GM21528 (cell line): ENCODE results near the gene HOXC13.

Experiments used
- ATAC-seq: cut with Tn5 transposase; IDR thresholded peaks from one replicate; pipeline ENCODE4 v1.9.1; 2021; ENCODE audit warnings: mild to moderate bottlenecking, moderate library complexity; ENCODE audit not compliant: unreplicated experiment, low FRiP score

The HOXC13 gene

DNA sequence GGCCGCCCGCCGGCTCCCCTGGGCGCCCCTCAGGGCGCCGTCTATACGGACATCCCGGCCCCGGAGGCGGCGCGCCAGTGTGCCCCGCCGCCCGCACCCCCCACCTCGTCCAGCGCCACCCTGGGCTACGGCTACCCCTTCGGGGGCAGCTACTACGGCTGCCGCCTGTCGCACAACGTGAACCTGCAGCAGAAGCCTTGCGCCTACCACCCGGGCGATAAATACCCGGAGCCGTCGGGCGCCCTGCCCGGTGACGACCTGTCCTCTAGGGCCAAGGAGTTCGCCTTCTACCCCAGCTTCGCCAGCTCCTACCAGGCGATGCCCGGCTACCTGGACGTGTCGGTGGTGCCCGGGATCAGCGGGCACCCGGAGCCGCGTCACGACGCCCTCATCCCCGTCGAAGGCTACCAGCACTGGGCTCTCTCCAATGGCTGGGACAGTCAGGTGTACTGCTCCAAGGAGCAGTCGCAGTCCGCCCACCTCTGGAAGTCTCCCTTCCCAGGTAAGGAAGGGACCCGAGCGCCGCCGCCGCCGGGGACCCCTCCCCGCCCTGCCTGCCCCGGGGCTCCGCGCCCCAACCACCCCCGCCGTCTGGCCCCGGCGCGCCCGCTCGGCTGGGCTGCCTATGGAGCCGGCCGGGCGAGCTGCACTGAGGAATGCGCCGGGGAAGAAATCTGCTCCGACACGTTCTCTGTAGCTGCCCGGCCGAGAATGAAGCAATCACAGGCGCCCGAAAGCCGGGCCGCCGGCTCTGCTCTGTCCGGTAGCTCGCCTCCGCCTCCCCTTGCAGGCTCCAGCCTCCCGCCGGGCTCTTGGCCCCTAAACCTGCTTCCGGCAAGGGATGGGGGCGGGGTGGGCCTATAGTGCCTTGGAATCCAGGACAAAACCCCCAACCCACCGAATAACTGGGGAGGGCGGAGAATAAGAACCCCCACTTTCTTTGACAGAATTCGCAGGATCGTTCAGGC lies 794 bp downstream of the HOXC13 start:
- no peak for ATAC-seq

DNA sequence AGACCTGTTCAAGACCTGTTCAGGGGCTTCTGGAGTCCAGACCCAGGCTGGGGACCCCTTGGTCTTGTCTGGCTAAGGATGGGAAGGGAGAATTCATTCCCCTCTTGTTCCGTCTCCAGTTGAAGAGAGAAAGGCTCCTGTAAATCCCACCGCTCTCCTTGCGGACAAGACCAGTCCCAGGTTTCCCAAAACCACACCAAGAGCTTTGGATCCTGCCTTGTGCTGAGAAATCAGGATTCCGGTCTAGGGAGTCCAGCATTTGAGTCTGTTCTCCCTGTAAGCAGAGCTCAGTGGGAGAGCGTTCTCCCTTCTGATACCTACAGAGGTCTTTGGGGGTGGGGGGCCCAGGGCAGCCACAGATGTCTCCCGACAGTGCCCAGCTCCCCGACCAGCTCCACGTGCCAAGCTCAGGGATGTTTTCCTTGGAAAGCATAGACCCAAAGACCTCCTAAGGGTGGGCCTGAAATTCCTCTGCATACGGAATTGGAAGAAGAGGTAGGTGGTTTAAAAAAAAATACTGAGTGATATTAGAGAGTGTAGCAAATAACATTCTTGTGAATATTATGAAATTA lies 1.9 kb downstream of the HOXC13 start:
- no peak for ATAC-seq

- ATAC-seq: no peak
These were observed 2.6 kb downstream of the HOXC13 start for GRCh38 chr12:53941187-53941586.

GRCh38 chr12:53941750-53942149 lies 3.1 kb downstream of the HOXC13 start:
- ATAC-seq: no peak

DNA sequence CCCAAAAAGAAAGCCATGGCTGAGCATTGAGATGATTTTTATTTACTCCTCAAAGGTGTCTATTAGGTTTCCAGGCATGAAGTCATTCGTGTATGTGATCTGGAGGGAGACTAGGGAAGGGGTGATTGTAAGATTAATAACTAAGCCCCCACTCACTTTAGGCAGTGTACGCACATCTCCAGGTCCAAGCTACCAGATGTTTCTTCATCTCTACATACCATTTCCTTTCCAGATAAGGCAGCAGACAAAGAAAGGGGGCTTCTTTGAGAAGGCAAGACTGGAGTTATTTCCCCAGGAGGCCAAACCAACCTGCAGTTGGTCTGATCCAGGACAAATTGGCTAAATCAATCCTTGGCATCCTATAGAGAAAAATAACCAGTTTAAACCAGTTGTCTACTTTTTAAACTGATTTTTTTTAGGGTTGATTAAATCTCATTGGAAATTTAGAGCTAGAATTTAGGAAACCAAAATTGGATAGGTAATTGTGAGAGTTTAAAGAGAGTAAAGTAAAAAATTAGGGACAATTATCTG lies 3.9 kb downstream of the HOXC13 start:
- ATAC-seq: no peak

GRCh38 chr12:53944209-53944608 lies 5.6 kb downstream of the HOXC13 start:
- ATAC-seq: no peak

DNA sequence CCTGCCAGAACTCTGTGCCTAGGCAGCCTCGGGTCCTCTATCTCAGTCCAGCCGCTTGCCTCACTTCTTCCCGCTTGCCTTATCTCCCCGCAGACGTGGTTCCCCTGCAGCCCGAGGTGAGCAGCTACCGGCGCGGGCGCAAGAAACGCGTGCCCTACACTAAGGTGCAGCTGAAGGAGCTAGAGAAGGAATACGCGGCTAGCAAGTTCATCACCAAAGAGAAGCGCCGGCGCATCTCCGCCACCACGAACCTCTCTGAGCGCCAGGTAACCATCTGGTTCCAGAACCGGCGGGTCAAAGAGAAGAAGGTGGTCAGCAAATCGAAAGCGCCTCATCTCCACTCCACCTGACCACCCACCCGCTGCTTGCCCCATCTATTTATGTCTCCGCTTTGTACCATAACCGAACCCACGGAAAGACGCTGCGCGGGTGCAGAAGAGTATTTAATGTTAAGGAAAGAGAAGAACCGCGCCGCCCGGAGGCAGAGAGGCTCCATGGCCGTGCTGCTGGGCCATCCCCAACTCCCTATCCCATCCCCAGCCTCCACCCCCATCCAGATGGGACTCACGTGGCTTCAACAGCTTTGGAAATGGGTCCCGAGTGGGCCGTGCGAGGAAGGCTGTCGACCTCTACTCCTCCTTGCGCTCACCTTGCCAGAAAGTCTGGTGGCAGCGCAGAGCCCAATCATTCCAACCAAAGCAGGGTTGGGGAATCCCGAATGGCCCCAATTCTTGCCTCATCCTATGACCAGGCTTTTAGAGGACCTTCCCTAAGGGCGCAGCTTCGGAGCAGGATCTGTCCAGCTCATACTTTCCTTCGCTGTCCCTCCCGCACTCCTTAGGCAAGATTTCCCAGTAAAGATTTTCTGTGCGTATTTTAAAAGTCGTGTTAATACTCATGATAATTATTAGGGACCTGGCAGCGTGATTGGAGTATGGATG lies 6.5 kb downstream of the HOXC13 start:
- no peak for ATAC-seq

DNA sequence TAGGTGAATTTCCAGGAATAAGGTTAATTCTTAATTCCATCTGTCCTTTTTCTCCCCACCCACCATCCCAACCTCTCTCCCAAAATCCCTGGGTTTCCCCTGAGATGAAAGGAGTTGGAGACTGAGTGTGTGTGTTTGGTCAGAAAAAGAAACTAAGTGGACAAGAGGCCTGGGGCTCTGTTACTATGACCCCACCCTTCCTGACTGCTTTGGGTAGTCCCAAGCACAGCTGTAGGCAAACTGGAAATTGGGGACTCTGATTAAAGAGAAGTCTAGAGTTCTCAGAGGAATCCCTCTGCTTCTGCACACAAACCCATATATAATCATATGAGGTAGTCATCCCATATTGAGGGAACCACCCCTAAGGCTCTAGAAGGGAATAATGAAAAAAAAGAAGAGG lies 9.1 kb downstream of the HOXC13 start:
- ATAC-seq: no peak

DNA sequence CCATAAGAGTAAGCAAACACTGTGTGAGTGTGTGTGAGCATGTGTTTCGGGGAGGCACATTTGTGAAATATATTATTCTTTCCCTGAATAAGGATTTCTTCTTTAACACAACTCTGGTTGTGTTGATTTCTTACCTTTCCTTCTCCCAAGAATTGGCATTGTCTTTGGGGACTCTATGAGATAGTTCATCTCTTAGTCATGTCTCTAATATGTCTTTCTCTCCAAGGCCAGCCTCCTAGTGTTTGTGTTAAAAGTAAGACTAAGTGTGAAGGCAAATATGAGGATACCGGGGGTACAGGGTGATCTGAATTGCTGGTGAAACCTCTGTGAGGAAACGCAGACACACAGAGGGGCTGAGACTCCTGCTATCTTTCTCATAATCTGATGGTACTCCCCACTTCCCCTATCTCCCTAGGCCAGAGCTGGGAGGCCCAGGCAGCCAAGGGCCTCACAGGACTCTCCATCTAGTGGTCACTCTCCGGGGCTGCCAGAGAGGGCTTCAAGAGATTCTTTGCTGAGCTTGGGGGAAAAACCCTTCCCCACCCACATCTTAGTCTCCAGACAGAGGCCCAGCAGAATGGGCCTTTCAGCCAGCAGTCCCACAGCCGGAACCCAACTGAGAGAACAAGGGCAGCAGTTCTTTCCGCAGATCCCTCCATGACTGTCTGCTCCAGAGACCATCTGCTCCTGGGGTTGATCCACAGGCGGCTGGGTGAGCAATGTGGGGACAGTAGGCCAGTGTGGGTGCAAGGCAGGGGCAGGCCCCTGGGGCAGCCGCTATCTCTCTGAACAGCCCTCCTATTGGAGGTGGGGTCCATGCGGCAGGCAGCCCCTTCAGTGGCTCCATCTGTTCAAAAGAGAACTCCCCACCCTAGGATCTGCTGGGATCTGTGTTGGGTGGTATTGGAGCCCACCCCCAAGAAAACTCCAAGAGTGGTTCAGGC lies 10.3 kb downstream of the HOXC13 start:
- ATAC-seq: no peak

DNA sequence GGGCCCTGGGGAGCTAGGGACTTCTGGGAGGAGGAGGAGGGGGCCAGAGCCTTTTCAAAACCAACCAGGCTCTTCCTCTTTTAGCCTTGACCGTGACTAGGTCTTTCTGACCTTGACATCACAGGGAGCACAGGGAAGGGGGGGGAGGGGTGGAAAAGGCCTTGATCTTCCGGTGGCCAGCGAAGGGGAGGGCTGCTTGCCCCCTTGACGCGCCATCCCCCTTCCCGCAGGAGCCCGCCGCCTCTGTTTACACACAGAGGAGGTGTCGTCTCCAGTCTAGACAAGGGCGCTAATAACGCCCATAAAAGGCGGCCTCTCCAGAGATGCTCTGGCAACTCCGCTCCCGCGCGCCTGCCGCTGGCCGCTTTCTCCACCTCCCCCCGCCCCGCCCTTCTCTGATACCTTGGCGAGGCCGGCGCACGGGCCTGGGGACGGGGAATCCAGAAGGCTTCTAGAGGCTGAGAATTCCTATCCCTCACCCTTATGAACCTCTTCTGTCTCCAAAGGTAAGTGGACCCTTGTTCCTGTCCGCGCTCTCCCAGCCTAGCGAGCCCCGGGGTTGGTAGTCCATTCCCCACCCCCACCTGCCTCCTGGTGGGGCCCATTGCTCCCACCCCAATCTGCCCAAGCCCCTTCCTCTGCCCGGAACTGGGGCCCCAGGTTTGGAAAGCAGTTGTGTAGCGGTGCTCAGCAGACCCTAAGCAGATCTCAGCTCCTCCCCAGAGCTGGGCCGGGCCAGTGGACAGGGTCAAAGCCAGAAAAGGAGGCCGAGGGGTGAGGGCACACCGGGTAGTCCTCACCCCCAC lies 11.2 kb downstream of the HOXC13 start:
- ATAC-seq: no peak

DNA sequence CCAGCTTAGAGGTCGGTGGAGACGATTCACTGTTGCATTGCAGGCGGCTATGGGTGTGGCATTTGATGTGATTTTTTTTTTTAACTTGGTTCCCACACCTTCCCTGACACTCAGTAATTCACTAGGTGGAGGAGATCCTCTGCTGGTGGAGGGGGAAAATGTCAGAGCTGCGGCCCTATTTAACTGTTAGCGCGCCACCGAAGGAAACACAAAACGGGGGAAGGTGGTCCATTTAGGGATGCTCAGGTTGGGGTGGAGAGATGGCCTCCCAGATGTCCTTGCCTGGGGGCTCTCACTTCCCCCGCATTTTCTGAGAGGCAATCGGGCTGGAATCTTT lies 11.8 kb downstream of the HOXC13 start:
- no peak for ATAC-seq

- ATAC-seq: no peak
These were observed 12.4 kb downstream of the HOXC13 start for GRCh38 chr12:53950789-53951576.

DNA sequence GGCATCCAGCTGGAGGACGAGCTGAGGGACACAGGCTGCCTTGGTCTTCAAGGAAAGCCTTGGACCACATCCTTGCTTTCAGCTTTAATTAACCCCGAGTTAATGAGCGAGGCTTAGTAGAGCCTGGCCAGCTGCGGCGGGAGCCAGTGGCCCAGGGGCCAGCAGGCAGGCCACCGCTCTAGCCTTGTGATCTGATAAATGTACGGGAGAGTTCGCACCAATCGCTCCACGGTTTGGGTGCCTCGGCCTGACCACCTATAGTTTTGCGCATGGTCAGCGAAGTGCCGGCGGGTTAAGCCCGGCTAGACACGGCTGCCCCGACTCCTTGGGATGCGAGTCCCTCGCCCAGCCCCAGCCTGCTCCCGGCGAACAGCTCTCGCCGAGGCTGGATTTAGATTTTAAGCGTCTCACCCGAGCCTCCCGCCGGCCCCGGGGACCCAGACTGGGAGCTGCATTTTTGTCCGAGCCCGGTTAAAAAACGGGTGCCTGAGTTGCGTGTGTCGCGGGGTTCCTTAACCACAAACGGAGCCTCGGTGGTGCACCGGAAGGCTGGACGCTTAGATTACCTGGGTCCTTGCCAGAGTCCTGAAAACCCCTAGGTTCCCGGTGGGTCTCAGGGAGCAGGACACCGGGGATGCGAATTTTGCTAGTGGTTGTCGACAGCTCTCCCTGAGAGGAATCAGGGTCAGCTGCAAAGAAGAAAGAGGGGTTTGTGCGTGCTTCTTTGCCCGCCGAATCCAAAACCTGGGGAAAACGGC lies 13.1 kb downstream of the HOXC13 start:
- ATAC-seq: no peak

GRCh38 chr12:53952335-53952694 lies 13.7 kb downstream of the HOXC13 start:
- ATAC-seq: no peak

DNA sequence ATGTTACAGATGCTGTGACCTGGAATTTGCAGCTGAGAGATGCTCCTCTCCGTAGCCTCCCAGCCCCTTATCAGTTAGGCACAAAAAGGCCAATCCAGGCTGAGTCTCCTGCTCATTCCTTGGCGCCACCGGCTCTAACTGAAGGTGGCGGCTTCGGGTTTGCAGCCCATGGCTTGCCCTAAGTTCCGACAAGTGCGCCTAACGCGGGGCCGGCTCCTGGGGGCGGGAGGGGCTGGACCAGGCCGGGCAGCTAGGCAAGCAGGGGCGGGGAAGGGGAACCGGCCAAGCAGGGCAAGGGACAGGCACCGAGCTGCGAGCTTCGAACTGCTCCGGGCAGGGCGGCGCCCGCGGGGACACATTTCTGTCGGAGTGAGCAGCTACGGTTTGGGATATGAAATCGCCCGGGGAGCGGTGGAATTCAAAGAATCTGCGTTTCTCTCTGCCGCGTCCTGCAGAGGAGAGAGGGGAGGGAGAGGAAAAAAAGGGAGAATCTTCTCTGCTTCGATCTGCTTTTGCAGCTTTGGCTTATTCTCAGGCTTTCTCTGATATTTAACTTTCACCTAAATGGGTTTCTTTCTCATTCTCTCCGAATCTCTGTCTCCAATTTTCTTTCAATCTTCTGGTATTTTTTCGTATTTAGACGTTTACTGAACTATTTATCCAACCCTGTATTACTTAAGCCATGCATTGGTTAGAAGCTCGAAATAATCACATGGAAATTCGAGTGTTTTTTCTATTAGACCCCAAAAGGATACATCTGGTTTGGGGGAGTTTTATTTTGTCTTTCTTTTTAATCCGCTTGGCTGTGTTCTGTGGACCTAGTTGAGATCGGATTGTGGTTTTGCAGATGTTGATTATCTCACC lies 14.5 kb downstream of the HOXC13 start:
- no peak for ATAC-seq

DNA sequence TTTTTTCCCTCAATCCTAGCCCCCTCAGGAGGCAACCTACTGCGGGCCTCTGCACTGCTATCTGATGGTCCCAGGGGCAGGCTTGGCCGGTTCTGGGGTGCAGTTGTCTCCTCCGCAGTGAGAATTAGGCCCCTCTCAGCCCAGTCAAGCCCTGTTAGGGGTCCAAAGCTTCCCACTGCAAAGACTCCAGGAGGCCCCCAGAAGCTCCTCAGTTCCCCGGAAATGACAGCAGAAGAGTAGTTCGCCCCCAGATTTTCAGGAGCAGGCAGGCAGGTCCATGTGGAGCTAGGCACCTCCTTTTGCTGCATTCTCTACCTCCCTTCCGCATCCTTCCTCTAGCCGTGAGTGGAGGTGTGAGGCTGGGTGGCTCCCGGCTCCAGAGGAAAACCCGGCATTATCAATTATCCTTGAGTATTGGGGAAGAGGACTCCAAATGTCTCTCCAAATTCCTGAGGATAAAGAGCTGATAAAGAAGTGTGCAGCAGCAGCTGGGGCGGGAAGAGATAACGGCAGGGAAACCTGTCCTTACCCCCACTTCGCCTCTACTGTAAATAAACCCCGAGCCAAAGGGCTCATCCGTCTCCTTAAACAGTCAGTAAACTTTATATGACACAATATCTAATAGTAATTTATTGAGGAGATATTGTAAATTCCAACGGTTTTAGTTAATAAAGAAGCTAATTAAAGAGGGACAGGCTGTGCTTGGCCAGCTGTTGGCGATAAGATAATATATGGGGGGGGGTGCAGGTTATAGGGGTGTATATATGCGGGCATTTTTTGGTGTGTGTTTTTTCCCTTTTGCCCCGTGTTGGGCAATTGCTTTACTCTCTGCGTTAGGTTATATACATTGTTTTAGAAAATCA lies 15.4 kb downstream of the HOXC13 start:
- no peak for ATAC-seq
